Measurements from ENCODE around the gene CRISP3.
"Not testable (repeated sequence)": the region's sequence is repeated elsewhere in the genome, so short reads cannot be mapped to it uniquely, and the experiment has no call there.

The CRISP3 gene

GRCh38 chr6:49733680-49734079, 10.5 kb downstream of the CRISP3 start:
- no peak for TF ChIP-seq CTCF (conservative IDR thresholded peaks at IDR 0.05)
- H3K27ac ChIP-seq = no peak overlapping the region

GRCh38 chr6:49732781-49733180, 11.4 kb downstream of the CRISP3 start:
- TF ChIP-seq CTCF (conservative IDR thresholded peaks at IDR 0.05) = no peak
- no peak overlapping the region for H3K27ac ChIP-seq

GRCh38 chr6:49730251-49730650, 13.9 kb downstream of the CRISP3 start:
- no peak for TF ChIP-seq CTCF (conservative IDR thresholded peaks at IDR 0.05)
- H3K27ac ChIP-seq = no peak overlapping the region

GRCh38 chr6:49723917-49724316, 20.3 kb downstream of the CRISP3 start:
- not testable (repeated sequence) for H3K27ac ChIP-seq

- TF ChIP-seq CTCF (conservative IDR thresholded peaks at IDR 0.05) = no peak
- no peak overlapping the region for H3K27ac ChIP-seq
These were observed 22.9 kb downstream of the CRISP3 start for GRCh38 chr6:49721297-49721696.

- TF ChIP-seq CTCF (conservative IDR thresholded peaks at IDR 0.05) = no peak
These were observed 23.8 kb downstream of the CRISP3 start for GRCh38 chr6:49720372-49720771.

GRCh38 chr6:49713346-49713745, 30.8 kb downstream of the CRISP3 start, which contains the start of gene CRISP2:
Gene CRISP2 (minus strand): TSS chr6:49713543. CDS start chr6:49709196, 4,347 bp downstream.
- TF ChIP-seq CTCF (conservative IDR thresholded peaks at IDR 0.05) = no peak
- H3K27ac ChIP-seq = no peak within 1 kb of the TSS

More at GRCh38 chr6:49720372-49720771, 23.8 kb downstream of the CRISP3 start:
- H3K27ac ChIP-seq = no peak overlapping the region

GRCh38 chr6:49698478-49698877, 45.7 kb downstream of the CRISP3 start:
- TF ChIP-seq CTCF (conservative IDR thresholded peaks at IDR 0.05) = no peak
- no peak overlapping the region for H3K27ac ChIP-seq

Data from VCaP (cell line).